Stromal cell of bone marrow (primary cell): ENCODE data around the gene BATF3.
"Not testable (repeated sequence)": the region's sequence is repeated elsewhere in the genome, so short reads cannot be mapped to it uniquely, and the experiment has no call there.

Experiments used
- DNase-seq: peaks from one replicate; pipeline ENCODE4 v3.0.0-alpha.2; 2012; ENCODE audit warnings: low read depth

BATF3 gene

GRCh38 chr1:212699625-212700222 lies at the start of gene BATF3:
TSS of gene BATF3 (minus strand) at chr1:212699840. CDS start at chr1:212699762, 78 bp downstream.
- DNase-seq, result no peak

GRCh38 chr1:212746546-212746945 lies 46.9 kb upstream of the BATF3 start:
- DNase-seq, result no peak

GRCh38 chr1:212745303-212745702 lies 45.7 kb upstream of the BATF3 start:
- no peak for DNase-seq

- DNase-seq, result no peak
Observed at GRCh38 chr1:212743901-212744475, 44.3 kb upstream of the BATF3 start.

GRCh38 chr1:212738330-212738729 lies 38.7 kb upstream of the BATF3 start:
- peak; percentile 64 for DNase-seq

GRCh38 chr1:212737559-212737958 lies 37.9 kb upstream of the BATF3 start:
- no peak for DNase-seq

GRCh38 chr1:212733109-212733508 lies 33.5 kb upstream of the BATF3 start:
- no peak for DNase-seq

- DNase-seq, result no peak
Observed at GRCh38 chr1:212731630-212732029, 32.0 kb upstream of the BATF3 start.

- DNase-seq, result no peak
Observed at GRCh38 chr1:212728606-212729005, 29.0 kb upstream of the BATF3 start.

GRCh38 chr1:212727386-212728181 lies 27.9 kb upstream of the BATF3 start:
- DNase-seq, result peak; percentile 51

- DNase-seq, result not testable (repeated sequence)
Observed at GRCh38 chr1:212724679-212725078, 25.0 kb upstream of the BATF3 start.

GRCh38 chr1:212722270-212722957 lies 22.8 kb upstream of the BATF3 start:
- DNase-seq, result no peak

GRCh38 chr1:212721388-212722247 lies 22.0 kb upstream of the BATF3 start:
- peak; percentile 85 for DNase-seq

GRCh38 chr1:212719633-212720032 lies 20.0 kb upstream of the BATF3 start:
- DNase-seq, result no peak

GRCh38 chr1:212718499-212718898 lies 18.9 kb upstream of the BATF3 start:
- DNase-seq, result no peak

GRCh38 chr1:212716161-212716560 lies 16.5 kb upstream of the BATF3 start:
- DNase-seq, result no peak

- no peak for DNase-seq
Observed at GRCh38 chr1:212713465-212714136, 14.0 kb upstream of the BATF3 start.

GRCh38 chr1:212712451-212713303 lies 13.0 kb upstream of the BATF3 start:
- peak; percentile 55 for DNase-seq

GRCh38 chr1:212711974-212712373 lies 12.3 kb upstream of the BATF3 start:
- DNase-seq, result not testable (repeated sequence)

GRCh38 chr1:212710566-212710965 lies 10.9 kb upstream of the BATF3 start:
- no peak for DNase-seq
